GM12878 (cell line): ENCODE results near the gene PNLIPRP2. TPM values are rescaled to one million over a fixed set of nuclear protein-coding genes. Genes with fewer than 3 reads are reported as not detected.

ENCODE experiments used
- ATAC-seq: fragments of 200-7000 bp; cut with Tn5 transposase; 3 replicates; pipeline ENCODE4 v1.9.1; 2020; ENCODE audit warnings: mild to moderate bottlenecking, moderate library complexity
- BruUV-seq: library from RNA; stranded (reverse); fragments of 400-500 nt; replicated peaks from 2 replicates; lab custom pipeline; 2021; lab: Mats Ljungman, UMichigan
- CTCF ChIA-PET: fragments of 300-600 bp; sonication (Branson Sonifier 250); formaldehyde crosslinking; extraction: SDS; loops from one replicate; lab custom pipeline; 2021; ENCODE audit warnings: inconsistent platforms; lab: Yijun Ruan, JAX
- POLR2A ChIA-PET: fragments of 350-600 bp; formaldehyde crosslinking; extraction: SDS; loops from one replicate; lab custom pipeline; 2021; ENCODE audit warnings: inconsistent platforms; lab: Charles Lee
- RAD21 ChIA-PET: fragments of 300-600 bp; sonication (Branson Sonifier 250); formaldehyde crosslinking; loops from one replicate; lab custom pipeline; 2023; ENCODE audit warnings: antibody characterized with exemption; ENCODE audit not compliant: unreplicated experiment; lab: Charles Lee
- SMC1A ChIA-PET: fragments of 300-600 bp; sonication (Branson Sonifier 250); formaldehyde crosslinking; loops from one replicate; lab custom pipeline; 2023; ENCODE audit not compliant: unreplicated experiment, uncharacterized antibody; lab: Charles Lee
- DNase-seq: peaks from one replicate; pipeline ENCODE4 v3.0.0-alpha.2; 2011; ENCODE audit warnings: low read depth, low spot score
- FAIRE-seq: peaks from 3 replicates; lab custom pipeline; 2011; peaks lifted over from hg19 to GRCh38; lab: Jason Lieb, UNC
- H2AFZ ChIP-seq: 2 replicates; pipeline ENCODE4 v1.6.0; 2011; ENCODE audit warnings: low read depth, low read length, control low read depth; ENCODE audit not compliant: control insufficient read depth
- H3K27ac ChIP-seq: 2 replicates; pipeline ENCODE4 v1.5.1; 2011; ENCODE audit warnings: control low read depth; ENCODE audit not compliant: control insufficient read depth, insufficient read depth
- H3K27me3 ChIP-seq, 2 experiments: replicated peaks in 1 of 2; 2 replicates each; pipeline versions ENCODE4 v1.6.0 to v1.6.1; 2011; ENCODE audit warnings: low read length in 1 of 2; ENCODE audit not compliant: control insufficient read depth in 2 of 2, insufficient read depth in 2 of 2
- H3K36me3 ChIP-seq, 2 experiments: 2 replicates each; pipeline ENCODE4 v1.5.1; 2011; ENCODE audit warnings: low read length in 1 of 2; ENCODE audit not compliant: control insufficient read depth in 2 of 2, insufficient read depth in 2 of 2
- H3K4me1 ChIP-seq: 2 replicates; pipeline ENCODE4 v1.6.1; 2011; ENCODE audit warnings: mild to moderate bottlenecking, low read length, moderate library complexity, mixed read lengths; ENCODE audit not compliant: control insufficient read depth, insufficient read depth
- H3K4me2 ChIP-seq: 2 replicates; pipeline ENCODE4 v1.6.0; 2011; ENCODE audit warnings: control low read depth; ENCODE audit not compliant: control insufficient read depth, insufficient read depth
- H3K4me3 ChIP-seq: fragments of 200-600 bp; sonication (generic); 2 replicates; pipeline ENCODE4 v1.5.1; 2016
- H3K79me2 ChIP-seq: 2 replicates; pipeline ENCODE4 v1.6.0; 2011; ENCODE audit warnings: low read length; ENCODE audit not compliant: control insufficient read depth, insufficient read depth
- H3K9ac ChIP-seq: 2 replicates; pipeline ENCODE4 v1.8.0; 2011; ENCODE audit warnings: low read length, control low read depth, mixed read lengths; ENCODE audit not compliant: control insufficient read depth, insufficient read depth
- H3K9me3 ChIP-seq: replicated peaks from 3 replicates; pipeline ENCODE4 v1.5.1; 2011; ENCODE audit warnings: mild to moderate bottlenecking, low read length; ENCODE audit not compliant: control insufficient read depth, insufficient read depth
- H4K20me1 ChIP-seq: 2 replicates; pipeline ENCODE4 v1.6.0; 2011; ENCODE audit not compliant: control insufficient read depth, insufficient read depth
- CEBPB ChIP-seq, 2 experiments: fragments of 150-350 bp in 1 of 2; IDR thresholded peaks; 2 replicates each; pipeline ENCODE4 v1.6.1; 2012 to 2014; ENCODE audit warnings: low read depth in 2 of 2, low read length in 2 of 2, borderline replicate concordance in 1 of 2, inconsistent platforms in 1 of 2
- CHD4 ChIP-seq: fragments of 200-600 bp; sonication (generic); IDR thresholded peaks from 2 replicates; pipeline ENCODE4 v1.6.1; 2016; ENCODE audit warnings: mild to moderate bottlenecking
- DPF2 ChIP-seq: fragments of 450-650 bp; IDR thresholded peaks from 2 replicates; pipeline ENCODE4 v1.6.1; 2017; ENCODE audit warnings: mild to moderate bottlenecking
- EED ChIP-seq: sonication (generic); IDR thresholded peaks from 2 replicates; pipeline ENCODE4 v1.6.1; 2016; ENCODE audit warnings: antibody characterized with exemption, low read depth
- EP300 ChIP-seq, 2 experiments: fragments of 150-350 bp in 1 of 2; IDR thresholded peaks; 2 replicates each; pipeline ENCODE4 v1.6.1; 2011 to 2012; ENCODE audit warnings: low read depth in 2 of 2, low read length in 2 of 2, borderline replicate concordance in 1 of 2, improper control_type of control experiment in 1 of 2, inconsistent platforms in 1 of 2; ENCODE audit not compliant: control insufficient read depth in 1 of 2
- ESRRA ChIP-seq: IDR thresholded peaks from 2 replicates; pipeline ENCODE4 v1.6.1; 2012; ENCODE audit warnings: mild to moderate bottlenecking, low read length, improper control_type of control experiment
- FOXK2 ChIP-seq: fragments of 450-650 bp; IDR thresholded peaks from 2 replicates; pipeline ENCODE4 v1.6.1; 2017; ENCODE audit warnings: mild to moderate bottlenecking, moderate library complexity
- FOXM1 ChIP-seq: IDR thresholded peaks from 2 replicates; pipeline ENCODE4 v1.6.1; 2012; ENCODE audit warnings: low read depth, mild to moderate bottlenecking, inconsistent platforms, low read length, moderate library complexity
- NR2C1 ChIP-seq: fragments of 450-650 bp; IDR thresholded peaks from 2 replicates; pipeline ENCODE4 v1.6.1; 2017; ENCODE audit warnings: antibody characterized with exemption, mild to moderate bottlenecking, moderate library complexity
- RAD21 ChIP-seq: IDR thresholded peaks from 2 replicates; pipeline ENCODE4 v1.6.1; 2011; ENCODE audit warnings: mild to moderate bottlenecking, low read depth, low read length, moderate library complexity; ENCODE audit not compliant: insufficient read depth
- RB1 ChIP-seq: fragments of 450-650 bp; formaldehyde crosslinking; IDR thresholded peaks from 2 replicates; pipeline ENCODE4 v1.6.1; 2017; ENCODE audit warnings: mild to moderate bottlenecking, borderline replicate concordance
- RFX5 ChIP-seq: IDR thresholded peaks from 2 replicates; pipeline ENCODE4 v1.6.1; 2011; ENCODE audit warnings: low read depth, low read length, improper control_type of control experiment
- SIN3A ChIP-seq: IDR thresholded peaks from 2 replicates; pipeline ENCODE4 v1.6.1; 2012; ENCODE audit warnings: low read depth, low read length, improper control_type of control experiment
- SMAD5 ChIP-seq: IDR thresholded peaks from 2 replicates; pipeline ENCODE4 v1.6.1; 2016; ENCODE audit warnings: antibody characterized with exemption, low read depth
- SMC3 ChIP-seq: IDR thresholded peaks from 2 replicates; pipeline ENCODE4 v1.6.1; 2011; ENCODE audit warnings: low read length, improper control_type of control experiment, borderline replicate concordance
- SPI1 ChIP-seq: IDR thresholded peaks from 2 replicates; pipeline ENCODE4 v1.6.1; 2011; ENCODE audit warnings: low read depth, mild to moderate bottlenecking, low read length, moderate library complexity, borderline replicate concordance; ENCODE audit not compliant: insufficient read depth
- WGBS: methylation state at CpG from one replicate; pipeline ENCODE4 v1.1.6; 2016; ENCODE audit warnings: low lambda C conversion rate; ENCODE audit not compliant: insufficient replicate concordance, insufficient coverage; ENCODE audit errors: missing lambda C conversion rate; 5-methylcytosine and 5-hydroxymethylcytosine counted together
- in situ Hi-C: fragments of 300-500 bp; cut with MboI; formaldehyde crosslinking; loops from 9 replicates; pipeline ENCODE4 v1.14.3; 2018; ENCODE audit warnings: mixed read lengths
- intact Hi-C: fragments of 100-400 bp; cut with micrococcal nuclease; formaldehyde crosslinking; loops from one replicate; pipeline ENCODE4 v1.14.2; 2022; ENCODE audit not compliant: unreplicated experiment
- polyA plus RNA-seq, 11 experiments: library from polyadenylated mRNA; depleted of rRNA in 4 of 11; unstranded in 6 of 11; stranded (reverse) in 5 of 11; fragments of >200 nt; fragmentation: Nextera tagmentation in 4 of 11; fragmentation: Illumina TruSeq in 1 of 11; extraction: Ambion mirVana in 4 of 11; extraction: Trizol in 1 of 11; gene quantifications; 1 replicate in 1 of 11; 2 replicates in 10 of 11; pipeline versions ENCODE4 v1.2.1 to v1.2.3, GENCODE V29; 2011 to 2016; ENCODE audit warnings: inconsistent platforms in 2 of 11, missing spikeins in 2 of 11, low read depth in 1 of 11
- total RNA-seq, 4 experiments: library from RNA; depleted of rRNA in 3 of 4; stranded (reverse); fragments of >200 nt in 3 of 4; fragmentation: Illumina TruSeq in 1 of 4; extraction: Trizol in 1 of 4; gene quantifications; 2 replicates each; pipeline versions ENCODE4 v1.2.1 to v1.2.3, GENCODE V29; 2013 to 2021
- TF ChIP-seq, protein P1 (sequence below): fragments of 450-650 bp; IDR thresholded peaks from 2 replicates; pipeline ENCODE4 v1.6.1; 2017; ENCODE audit warnings: mild to moderate bottlenecking
- TF ChIP-seq, protein P2 (sequence below): fragments of 450-650 bp; IDR thresholded peaks from 2 replicates; pipeline ENCODE4 v1.6.1; 2016; ENCODE audit warnings: mild to moderate bottlenecking

The PNLIPRP2 gene
- total and polyA plus RNA-seq, 10 of the 15 experiments (the other 5 are each of a cell fraction or from before 2014, with no cell fraction given), result 0.33 TPM; not detected in 9

DNA sequence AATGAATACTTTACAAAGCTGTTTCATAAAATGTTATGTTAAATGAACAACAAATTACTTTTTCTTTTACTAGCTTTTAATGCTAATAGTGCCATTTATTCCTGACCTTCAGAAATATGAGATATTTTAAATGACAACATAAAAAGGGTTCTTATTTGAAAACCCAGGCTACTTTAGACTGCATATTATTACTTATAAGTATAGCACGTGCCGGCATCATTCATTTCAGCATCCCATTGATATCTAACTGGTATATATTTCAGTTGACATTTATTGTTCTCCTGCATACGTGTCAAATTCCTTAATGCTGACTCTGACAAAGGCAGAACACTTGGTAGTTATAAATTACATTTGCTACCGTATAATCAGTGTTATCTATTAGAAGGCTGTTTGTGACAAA is 35.3 kb downstream of the PNLIPRP2 start (continued):
- TF ChIP-seq, protein P1, sequence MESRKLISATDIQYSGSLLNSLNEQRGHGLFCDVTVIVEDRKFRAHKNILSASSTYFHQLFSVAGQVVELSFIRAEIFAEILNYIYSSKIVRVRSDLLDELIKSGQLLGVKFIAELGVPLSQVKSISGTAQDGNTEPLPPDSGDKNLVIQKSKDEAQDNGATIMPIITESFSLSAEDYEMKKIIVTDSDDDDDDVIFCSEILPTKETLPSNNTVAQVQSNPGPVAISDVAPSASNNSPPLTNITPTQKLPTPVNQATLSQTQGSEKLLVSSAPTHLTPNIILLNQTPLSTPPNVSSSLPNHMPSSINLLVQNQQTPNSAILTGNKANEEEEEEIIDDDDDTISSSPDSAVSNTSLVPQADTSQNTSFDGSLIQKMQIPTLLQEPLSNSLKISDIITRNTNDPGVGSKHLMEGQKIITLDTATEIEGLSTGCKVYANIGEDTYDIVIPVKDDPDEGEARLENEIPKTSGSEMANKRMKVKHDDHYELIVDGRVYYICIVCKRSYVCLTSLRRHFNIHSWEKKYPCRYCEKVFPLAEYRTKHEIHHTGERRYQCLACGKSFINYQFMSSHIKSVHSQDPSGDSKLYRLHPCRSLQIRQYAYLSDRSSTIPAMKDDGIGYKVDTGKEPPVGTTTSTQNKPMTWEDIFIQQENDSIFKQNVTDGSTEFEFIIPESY, result no peak
- TF ChIP-seq EED, result no peak
- TF ChIP-seq FOXK2, result no peak
- TF ChIP-seq DPF2, result no peak
- no peak for TF ChIP-seq SPI1
- TF ChIP-seq RFX5, result no peak
- no peak for TF ChIP-seq SIN3A

DNA sequence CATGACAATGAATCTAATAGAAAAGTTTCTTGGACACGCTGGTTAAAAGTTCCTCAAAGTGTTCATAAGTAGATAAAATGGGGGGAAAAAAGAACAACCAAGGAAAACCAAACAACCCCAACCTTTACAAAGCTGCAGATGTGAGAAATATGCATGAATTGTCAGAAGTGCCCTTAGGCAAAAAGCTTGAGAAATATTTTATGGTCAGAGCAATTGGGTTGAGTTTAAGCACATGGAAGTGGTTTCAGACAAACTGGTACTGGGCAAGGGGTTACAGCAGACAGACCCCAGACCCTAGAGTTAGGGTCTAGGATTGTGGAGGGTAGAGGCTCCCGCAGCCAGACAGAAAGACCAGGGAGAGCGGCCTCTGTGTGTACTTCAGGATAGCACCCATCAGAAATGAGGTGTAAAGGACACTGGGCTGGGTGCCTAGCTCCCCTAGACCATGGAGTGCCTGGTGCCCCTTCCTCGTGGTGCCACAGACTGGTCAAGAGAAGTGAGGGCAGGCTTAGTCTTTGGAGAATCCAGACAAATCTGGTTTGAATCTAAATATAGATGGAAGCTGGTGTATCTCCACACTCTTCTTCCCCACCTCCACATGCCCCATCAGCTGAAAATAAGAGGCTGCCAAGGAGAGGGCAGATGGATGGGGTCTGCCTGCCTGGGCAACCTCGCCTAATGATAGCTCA is 37.3 kb downstream of the PNLIPRP2 start:
- RAD21 ChIA-PET, result no interaction called here

More for the DNA sequence above, 37.3 kb downstream of the PNLIPRP2 start:
- no peaks in the 10 kb centered on the region for H3K36me3 ChIP-seq
- no peak overlapping the region for H2AFZ ChIP-seq
- no TSS peak for BruUV-seq
- no peaks in the 10 kb centered on the region for H3K27me3 ChIP-seq
- H4K20me1 ChIP-seq, result no peaks in the 10 kb centered on the region
- H3K4me1 ChIP-seq, result no peaks in the 10 kb centered on the region
- H3K9ac ChIP-seq, result no peak overlapping the region
- H3K9me3 ChIP-seq, result no peaks in the 10 kb centered on the region
- H3K79me2 ChIP-seq, result no peaks in the 10 kb centered on the region
- ChIA-PET CTCF (no interaction called here), SMC1A (no interaction called here), POLR2A (no interaction called here)
- no peak overlapping the region for H3K4me2 ChIP-seq
- DNase-seq (no peak), FAIRE-seq (no peak), ATAC-seq (no peak)
- TF ChIP-seq EP300 (IDR thresholded peaks at IDR 0.05; ENCODE audit: borderline replicate concordance in 1 of 2, control insufficient read depth in 1 of 2, low read depth in 2 of 2, low read length in 2 of 2) (no peak), NR2C1 (no peak), SMAD5 (no peak), CEBPB (IDR thresholded peaks at IDR 0.05; ENCODE audit: borderline replicate concordance in 1 of 2, low read depth in 2 of 2, low read length in 2 of 2) (no peak), ESRRA (no peak), RB1 (no peak), FOXM1 (no peak), RAD21 (no peak), SMC3 (no peak), CHD4 (no peak)
- TF ChIP-seq, protein P2, sequence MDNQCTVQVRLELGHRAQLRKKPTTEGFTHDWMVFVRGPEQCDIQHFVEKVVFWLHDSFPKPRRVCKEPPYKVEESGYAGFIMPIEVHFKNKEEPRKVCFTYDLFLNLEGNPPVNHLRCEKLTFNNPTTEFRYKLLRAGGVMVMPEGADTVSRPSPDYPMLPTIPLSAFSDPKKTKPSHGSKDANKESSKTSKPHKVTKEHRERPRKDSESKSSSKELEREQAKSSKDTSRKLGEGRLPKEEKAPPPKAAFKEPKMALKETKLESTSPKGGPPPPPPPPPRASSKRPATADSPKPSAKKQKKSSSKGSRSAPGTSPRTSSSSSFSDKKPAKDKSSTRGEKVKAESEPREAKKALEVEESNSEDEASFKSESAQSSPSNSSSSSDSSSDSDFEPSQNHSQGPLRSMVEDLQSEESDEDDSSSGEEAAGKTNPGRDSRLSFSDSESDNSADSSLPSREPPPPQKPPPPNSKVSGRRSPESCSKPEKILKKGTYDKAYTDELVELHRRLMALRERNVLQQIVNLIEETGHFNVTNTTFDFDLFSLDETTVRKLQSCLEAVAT, result no peak
- TF ChIP-seq, protein P1, result no peak
- no peak overlapping the region for H3K4me3 ChIP-seq
- 18% methylated on average over 5 of the region's 5 CpGs for WGBS
- H3K27ac ChIP-seq, result no peak overlapping the region
- in situ Hi-C loops, result no loop called here
- intact Hi-C loops, result no loop called here
